Vagina (tissue), 2 donors: ENCODE data around the gene STX16.

Experiments
- CTCF ChIP-seq, 3 experiments: fragments of 450-650 bp in 2 of 3; fragments of 200-600 bp in 1 of 3; sonication (generic) in 1 of 3; IDR thresholded peaks; one replicate each; pipeline ENCODE4 v1.5.1; 2017 to 2019; ENCODE audit warnings: antibody characterized with exemption in 3 of 3, mild to moderate bottlenecking in 2 of 3, moderate library complexity in 2 of 3
- POLR2AphosphoS5 ChIP-seq, 2 donors: sonication (generic); formaldehyde crosslinking; IDR thresholded peaks; one replicate each; pipeline ENCODE4 v1.9.0; 2017; ENCODE audit warnings: antibody characterized with exemption in 2 of 2, mild to moderate bottlenecking in 2 of 2, low read depth in 1 of 2; ENCODE audit not compliant: insufficient read depth in 1 of 2

- no peak for TF ChIP-seq POLR2AphosphoS5 (IDR thresholded peaks at IDR 0.05; ENCODE audit: insufficient read depth in 1 of 2, low read depth in 1 of 2)
- no peak for TF ChIP-seq CTCF (IDR thresholded peaks at IDR 0.05)
Observed at GRCh38 chr20:58625585-58625984, 25.5 kb upstream of the STX16 start.
